Gastroesophageal sphincter (tissue), 4 donors: ENCODE data around the gene INSR. TPM values are rescaled to one million over a fixed set of nuclear protein-coding genes. Genes with fewer than 3 reads are reported as not detected.

Source experiments
- ATAC-seq: fragments of 150-250 bp; one replicate; pipeline ENCODE4 v1.9.1; 2016; ENCODE audit warnings: mild to moderate bottlenecking, moderate library complexity
- H3K27ac ChIP-seq, 4 donors: fragments of 200-600 bp; sonication (generic) in 3 of 4; 1 replicate in 3 of 4; 2 replicates in 1 of 4; pipeline ENCODE4 v1.5.1; 2016 to 2019
- H3K27me3 ChIP-seq: fragments of 200-600 bp; sonication (generic); one replicate; pipeline ENCODE4 v1.5.1; 2019
- H3K36me3 ChIP-seq, 2 donors: fragments of 200-600 bp; sonication (generic); one replicate each; pipeline ENCODE4 v1.5.1; 2019; ENCODE audit warnings: control low read depth in 1 of 2
- H3K4me1 ChIP-seq, 3 donors: fragments of 200-600 bp; sonication (generic); 1 replicate in 2 of 3; 2 replicates in 1 of 3; pipeline ENCODE4 v1.5.1; 2016 to 2019; ENCODE audit warnings: control low read depth in 2 of 3
- H3K4me3 ChIP-seq, 2 donors: fragments of 200-600 bp; sonication (generic); one replicate each; pipeline ENCODE4 v1.5.1; 2019; ENCODE audit warnings: mild to moderate bottlenecking in 1 of 2, moderate library complexity in 1 of 2
- H3K9me3 ChIP-seq, 3 donors: fragments of 200-600 bp; sonication (generic); one replicate each; pipeline ENCODE4 v1.5.1; 2017 to 2019; ENCODE audit warnings: control low read depth in 2 of 3
- CTCF ChIP-seq, 4 experiments: fragments of 200-600 bp in 2 of 4; fragments of 450-650 bp in 2 of 4; sonication (generic) in 1 of 4; IDR thresholded peaks; one replicate each; pipeline ENCODE4 v1.5.1; 2017 to 2019; ENCODE audit warnings: antibody characterized with exemption in 4 of 4, mild to moderate bottlenecking in 2 of 4, moderate library complexity in 2 of 4
- EP300 ChIP-seq: sonication (generic); formaldehyde crosslinking; IDR thresholded peaks from one replicate; pipeline ENCODE4 v1.6.1; 2017; ENCODE audit warnings: antibody characterized with exemption, mild to moderate bottlenecking
- POLR2A ChIP-seq, 2 donors: fragments of 450-650 bp; IDR thresholded peaks; one replicate each; pipeline ENCODE4 v1.6.1; 2017; ENCODE audit warnings: antibody characterized with exemption in 2 of 2, mild to moderate bottlenecking in 2 of 2, moderate library complexity in 1 of 2
- POLR2AphosphoS5 ChIP-seq: sonication (generic); formaldehyde crosslinking; IDR thresholded peaks from one replicate; pipeline ENCODE4 v1.6.1; 2017; ENCODE audit warnings: antibody characterized with exemption
- WGBS, 2 donors: methylation state at CpG; one replicate each; pipeline ENCODE4 v1.1.5; 2018; ENCODE audit warnings: low coverage in 1 of 2; 5-methylcytosine and 5-hydroxymethylcytosine counted together
- total RNA-seq, 4 donors: library from RNA; depleted of rRNA; stranded (reverse); fragments of >200 nt; gene quantifications; one replicate each; pipeline ENCODE4 v1.1.0, GENCODE V29; 2016

INSR gene
- total RNA-seq, 4 donors from 2014 or later = 67.6 to 95.6 (median 81.2) TPM

GRCh38 chr19:7145494-7145893 lies 148.7 kb downstream of the INSR start:
- no peaks in the 10 kb centered on the region for H3K9me3 ChIP-seq
- H3K36me3 ChIP-seq = peaks cover 0 to 51% of the 10 kb centered on the region in 2 donors
- H3K4me3 ChIP-seq = no peak overlapping the region
- 48 to 64% methylated on average over 2 of the region's 2 CpGs for WGBS, 2 donors
- TF ChIP-seq POLR2A (IDR thresholded peaks at IDR 0.05) (no peak), CTCF (IDR thresholded peaks at IDR 0.05) (no peak), POLR2AphosphoS5 (no peak), EP300 (no peak)
- H3K27ac ChIP-seq = no peak overlapping the region
- no peak for ATAC-seq
- no peaks in the 10 kb centered on the region for H3K27me3 ChIP-seq
- H3K4me1 ChIP-seq = no peaks in the 10 kb centered on the region

GRCh38 chr19:7142771-7143170 lies 151.4 kb downstream of the INSR start:
- Histone ChIP-seq H3K36me3 (peaks cover 0 to 58% of the 10 kb centered on the region in 2 donors), H3K4me3 (no peak overlapping the region), H3K27ac (no peak overlapping the region), H3K27me3 (no peaks in the 10 kb centered on the region), H3K9me3 (no peaks in the 10 kb centered on the region), H3K4me1 (no peaks in the 10 kb centered on the region)
- no peak for ATAC-seq
- 93% methylated on average over 10 of the region's 22 CpGs; no CpG with 5 or more reads in 1 of the 2 donors for WGBS, 2 donors
- TF ChIP-seq EP300 (no peak), POLR2AphosphoS5 (no peak), CTCF (IDR thresholded peaks at IDR 0.05) (no peak), POLR2A (IDR thresholded peaks at IDR 0.05) (no peak)

GRCh38 chr19:7140137-7140536 lies 154.1 kb downstream of the INSR start:
- Histone ChIP-seq H3K36me3 (peaks cover 0 to 80% of the 10 kb centered on the region in 2 donors), H3K4me1 (no peaks in the 10 kb centered on the region), H3K9me3 (no peaks in the 10 kb centered on the region), H3K27ac (no peak overlapping the region), H3K27me3 (no peaks in the 10 kb centered on the region), H3K4me3 (no peak overlapping the region)
- no peak for ATAC-seq
- TF ChIP-seq POLR2AphosphoS5 (no peak), EP300 (no peak), CTCF (IDR thresholded peaks at IDR 0.05) (no peak), POLR2A (IDR thresholded peaks at IDR 0.05) (no peak)
- WGBS, 2 donors = 82 to 83% methylated on average over 2 of the region's 2 CpGs

- Histone ChIP-seq H3K4me1 (no peaks in the 10 kb centered on the region), H3K9me3 (no peaks in the 10 kb centered on the region), H3K27ac (no peak overlapping the region), H3K4me3 (no peak overlapping the region), H3K27me3 (no peaks in the 10 kb centered on the region), H3K36me3 (peaks cover 0 to 80% of the 10 kb centered on the region in 2 donors)
- WGBS, 2 donors = 100% methylated on average over 1 of the region's 1 CpG
- ATAC-seq = no peak
- no peak for TF ChIP-seq POLR2A (IDR thresholded peaks at IDR 0.05)
Measured at GRCh38 chr19:7139095-7139494, 155.1 kb downstream of the INSR start.

GRCh38 chr19:7138402-7138801 lies 155.8 kb downstream of the INSR start:
- no peak for ATAC-seq
- Histone ChIP-seq H3K27me3 (no peaks in the 10 kb centered on the region), H3K9me3 (no peaks in the 10 kb centered on the region), H3K4me3 (no peak overlapping the region), H3K36me3 (peaks cover 0 to 81% of the 10 kb centered on the region in 2 donors), H3K27ac (no peak overlapping the region), H3K4me1 (no peaks in the 10 kb centered on the region)
- WGBS, 2 donors = 100% methylated on average over 1 of the region's 1 CpG
- no peak for TF ChIP-seq POLR2A (IDR thresholded peaks at IDR 0.05)
- no peak for TF ChIP-seq EP300
- no peak for TF ChIP-seq POLR2AphosphoS5
- no peak for TF ChIP-seq CTCF (IDR thresholded peaks at IDR 0.05)
